Liver (tissue), 9 donors: Measurements from ENCODE around the gene HBE1. TPM values are rescaled to one million over a fixed set of nuclear protein-coding genes. Genes with fewer than 3 reads are reported as not detected.

Experiments used
- DNase-seq: peaks from one replicate; pipeline ENCODE4 v3.0.0-alpha.2; 2017; ENCODE audit warnings: low spot score
- H3K27ac ChIP-seq, 2 donors: one replicate each; pipeline ENCODE4 v1.7.0; 2013; ENCODE audit warnings: inconsistent platforms in 2 of 2, low read length in 2 of 2, control low read depth in 1 of 2, low read depth in 1 of 2, mild to moderate bottlenecking in 1 of 2
- H3K27me3 ChIP-seq, 4 donors: one replicate each; pipeline versions ENCODE4 v1.6.1 to v1.7.0; 2013; ENCODE audit warnings: low read length in 3 of 4, inconsistent platforms in 1 of 4, mild to moderate bottlenecking in 1 of 4, moderate library complexity in 1 of 4; ENCODE audit not compliant: control insufficient read depth in 4 of 4, insufficient read depth in 4 of 4
- H3K36me3 ChIP-seq, 4 donors: one replicate each; pipeline versions ENCODE4 v1.6.1 to v1.7.0; 2013; ENCODE audit warnings: low read length in 3 of 4, mild to moderate bottlenecking in 3 of 4, low read depth in 1 of 4, moderate library complexity in 1 of 4; ENCODE audit not compliant: control insufficient read depth in 4 of 4, insufficient read depth in 3 of 4
- H3K4me1 ChIP-seq, 4 donors: one replicate each; pipeline versions ENCODE4 v1.6.1 to v1.7.0; 2013; ENCODE audit warnings: low read length in 3 of 4, mild to moderate bottlenecking in 3 of 4, moderate library complexity in 1 of 4; ENCODE audit not compliant: control insufficient read depth in 4 of 4, insufficient read depth in 4 of 4
- H3K4me3 ChIP-seq, 3 donors: one replicate each; pipeline versions ENCODE4 v1.6.1 to v1.7.0; 2013; ENCODE audit warnings: low read length in 3 of 3, control low read depth in 1 of 3, low read depth in 1 of 3, mild to moderate bottlenecking in 1 of 3
- H3K9ac ChIP-seq, 2 donors: one replicate each; pipeline ENCODE4 v1.7.0; 2013; ENCODE audit warnings: low read length in 2 of 2, mild to moderate bottlenecking in 2 of 2, moderate library complexity in 2 of 2, control low read depth in 1 of 2, low read depth in 1 of 2
- H3K9me3 ChIP-seq, 4 donors: one replicate each; pipeline versions ENCODE4 v1.6.1 to v1.7.0; 2013; ENCODE audit warnings: low read length in 3 of 4; ENCODE audit not compliant: control insufficient read depth in 4 of 4
- CTCF ChIP-seq: fragments of 150-350 bp; IDR thresholded peaks from 2 replicates; pipeline ENCODE4 v1.5.1; 2017; ENCODE audit warnings: improper control_type of control experiment, low read depth, low read length; ENCODE audit not compliant: missing input control
- EGR1 ChIP-seq, 2 donors: IDR thresholded peaks; 2 replicates each; pipeline ENCODE4 v1.6.1; 2016 to 2018; ENCODE audit warnings: antibody characterized with exemption in 2 of 2, low read depth in 2 of 2
- FOXA1 ChIP-seq: IDR thresholded peaks from 2 replicates; pipeline ENCODE4 v1.6.1; 2016; ENCODE audit warnings: antibody characterized with exemption
- FOXA2 ChIP-seq: IDR thresholded peaks from 2 replicates; pipeline ENCODE4 v1.6.1; 2016; ENCODE audit warnings: antibody characterized with exemption
- GABPA ChIP-seq, 2 donors: IDR thresholded peaks in 1 of 2; conservative IDR thresholded peaks in 1 of 2; 2 replicates each; pipeline ENCODE4 v1.6.1; 2016; ENCODE audit warnings: antibody characterized with exemption in 2 of 2, mild to moderate bottlenecking in 1 of 2, moderate library complexity in 1 of 2
- HNF4A ChIP-seq, 2 donors: conservative IDR thresholded peaks; 2 replicates each; pipeline ENCODE4 v1.6.1; 2016; ENCODE audit warnings: antibody characterized with exemption in 2 of 2, mild to moderate bottlenecking in 2 of 2
- HNF4G ChIP-seq: IDR thresholded peaks from 2 replicates; pipeline ENCODE4 v1.6.1; 2016; ENCODE audit warnings: antibody characterized with exemption
- JUND ChIP-seq, 2 donors: IDR thresholded peaks; 2 replicates each; pipeline ENCODE4 v1.6.1; 2016; ENCODE audit warnings: antibody characterized with exemption in 2 of 2
- NR2F2 ChIP-seq: IDR thresholded peaks from 2 replicates; pipeline ENCODE4 v1.6.1; 2016; ENCODE audit warnings: antibody characterized with exemption
- RAD21 ChIP-seq, 2 donors: IDR thresholded peaks; 2 replicates each; pipeline ENCODE4 v1.6.1; 2016; ENCODE audit warnings: antibody characterized with exemption in 2 of 2, mild to moderate bottlenecking in 2 of 2
- REST ChIP-seq: IDR thresholded peaks from 2 replicates; pipeline ENCODE4 v1.6.1; 2016; ENCODE audit warnings: antibody characterized with exemption, mild to moderate bottlenecking
- RXRA ChIP-seq, 2 donors: IDR thresholded peaks; 2 replicates each; pipeline ENCODE4 v1.6.1; 2017 to 2018; ENCODE audit warnings: antibody characterized with exemption in 2 of 2, mild to moderate bottlenecking in 1 of 2
- SP1 ChIP-seq: IDR thresholded peaks from 2 replicates; pipeline ENCODE4 v1.6.1; 2018; ENCODE audit warnings: antibody characterized with exemption, mild to moderate bottlenecking
- TAF1 ChIP-seq: conservative IDR thresholded peaks from 2 replicates; pipeline ENCODE4 v1.6.1; 2016; ENCODE audit warnings: antibody characterized with exemption, mild to moderate bottlenecking
- YY1 ChIP-seq: IDR thresholded peaks from 2 replicates; pipeline ENCODE4 v1.6.1; 2016; ENCODE audit warnings: antibody characterized with exemption, mild to moderate bottlenecking
- WGBS: extraction: QIAGEN DNeasy Blood & Tissue Kit; methylation state at CpG from one replicate; pipeline ENCODE4 v1.1.7; 2013; 5-methylcytosine and 5-hydroxymethylcytosine counted together
- polyA plus RNA-seq, 2 donors: library from polyadenylated mRNA; stranded (reverse) in 1 of 2; unstranded in 1 of 2; fragments of 200-250 nt in 1 of 2; fragments of >200 nt in 1 of 2; fragmentation: Nextera tagmentation in 1 of 2; extraction: Ambion mirVana in 1 of 2; gene quantifications; one replicate each; pipeline versions ENCODE4 v1.2.1 to v1.2.3, GENCODE V29; 2013 to 2015
- total RNA-seq, 2 donors: library from RNA; depleted of rRNA; stranded (reverse); fragments of >200 nt; gene quantifications; one replicate each; pipeline ENCODE4 v1.2.3, GENCODE V29; 2014
- TF ChIP-seq, protein P1 (sequence below): IDR thresholded peaks from 2 replicates; pipeline ENCODE4 v1.6.1; 2016; ENCODE audit warnings: antibody characterized with exemption
- donor health status: healthy.
- donor health status: healthy.
- donor health status: healthy.
- donor health status: healthy.
- donor health status: healthy.

Gene HBE1
- total and polyA plus RNA-seq, 4 donors = 82.7 TPM; not detected in 3

- Histone ChIP-seq H3K27me3 (no peaks in the 10 kb centered on the region), H3K4me3 (no peak overlapping the region), H3K9ac (no peak overlapping the region), H3K27ac (no peak overlapping the region), H3K36me3 (no peaks in the 10 kb centered on the region), H3K4me1 (no peaks in the 10 kb centered on the region), H3K9me3 (no peaks in the 10 kb centered on the region)
- no peak for TF ChIP-seq EGR1 (IDR thresholded peaks at IDR 0.05; ENCODE audit: low read depth in 2 of 2)
- no peak for TF ChIP-seq FOXA1
- no peak for TF ChIP-seq YY1
- TF ChIP-seq RXRA (IDR thresholded peaks at IDR 0.05) = no peak
- no peak for TF ChIP-seq CTCF
- TF ChIP-seq SP1 = no peak
- TF ChIP-seq FOXA2 = no peak
- TF ChIP-seq, protein P1, sequence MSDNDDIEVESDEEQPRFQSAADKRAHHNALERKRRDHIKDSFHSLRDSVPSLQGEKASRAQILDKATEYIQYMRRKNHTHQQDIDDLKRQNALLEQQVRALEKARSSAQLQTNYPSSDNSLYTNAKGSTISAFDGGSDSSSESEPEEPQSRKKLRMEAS = no peak
- TF ChIP-seq TAF1 = no peak
- TF ChIP-seq HNF4G = no peak
- no peak for TF ChIP-seq RAD21 (IDR thresholded peaks at IDR 0.05)
- no peak for DNase-seq
- WGBS = 54% methylated on average over 3 of the region's 3 CpGs
These were observed 30.5 kb upstream of the HBE1 start for GRCh38 chr11:5300251-5300650.

DNA sequence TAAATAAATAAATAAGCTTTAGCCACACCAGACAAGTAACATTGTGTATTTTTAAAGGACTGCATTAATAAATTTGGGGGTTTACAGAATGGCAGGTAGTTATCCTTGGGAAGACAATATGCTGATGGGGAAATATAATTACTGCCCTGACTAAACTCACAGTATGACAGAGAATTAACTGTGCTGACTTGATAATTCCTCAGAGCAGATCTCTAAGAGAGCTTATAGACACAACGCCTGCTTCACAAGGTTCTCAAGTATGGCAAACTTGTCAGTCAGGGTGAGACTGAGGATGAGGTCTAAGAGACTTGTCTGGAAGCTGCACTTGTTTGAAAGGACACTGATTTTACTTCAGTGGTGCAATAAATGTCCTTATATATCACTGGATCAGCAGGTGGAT lies 28.7 kb upstream of the HBE1 start:
- 5% methylated on average over 1 of the region's 1 CpG for WGBS
- H3K9me3 ChIP-seq = no peaks in the 10 kb centered on the region
- no peak for TF ChIP-seq REST
- TF ChIP-seq TAF1 = no peak
- no peak for TF ChIP-seq HNF4A (conservative IDR thresholded peaks at IDR 0.05)
- no peak for TF ChIP-seq HNF4G
- TF ChIP-seq NR2F2 = no peak
- TF ChIP-seq GABPA (IDR thresholded peaks at IDR 0.05 in 1 of 2, conservative IDR thresholded peaks at IDR 0.05 in 1 of 2) = no peak
- no peak for TF ChIP-seq FOXA2
- no peak for TF ChIP-seq YY1
- TF ChIP-seq, protein P1 = no peak
- no peak for TF ChIP-seq EGR1 (IDR thresholded peaks at IDR 0.05; ENCODE audit: low read depth in 2 of 2)
- TF ChIP-seq FOXA1 = no peak
- no peak for TF ChIP-seq JUND (IDR thresholded peaks at IDR 0.05)
- no peak for TF ChIP-seq RAD21 (IDR thresholded peaks at IDR 0.05)
- TF ChIP-seq CTCF = no peak
- no peaks in the 10 kb centered on the region for H3K4me1 ChIP-seq
- no peak for DNase-seq
- no peaks in the 10 kb centered on the region for H3K27me3 ChIP-seq
- no peaks in the 10 kb centered on the region for H3K36me3 ChIP-seq
- H3K4me3 ChIP-seq = no peak overlapping the region
- H3K9ac ChIP-seq = no peak overlapping the region
- H3K27ac ChIP-seq = no peak overlapping the region
